GM12874 (cell line): ENCODE data around the gene ODF2.

Experiments used
- CTCF ChIP-seq: IDR thresholded peaks from 2 replicates; pipeline ENCODE4 v1.5.1; 2011; ENCODE audit warnings: low read depth, mild to moderate bottlenecking, control low read depth, low read length, moderate library complexity; ENCODE audit not compliant: insufficient read depth

Gene ODF2

GRCh38 chr9:128435611-128436010 lies 20.2 kb upstream of the ODF2 start:
- TF ChIP-seq CTCF = no peak

- peak; percentile 97 for TF ChIP-seq CTCF
Measured at GRCh38 chr9:128438343-128439109, 17.3 kb upstream of the ODF2 start.

- TF ChIP-seq CTCF = no peak
Measured at GRCh38 chr9:128439273-128439672, 16.5 kb upstream of the ODF2 start.

- no peak for TF ChIP-seq CTCF
Measured at GRCh38 chr9:128442150-128442549, 13.7 kb upstream of the ODF2 start.

GRCh38 chr9:128448746-128449145 lies 7.1 kb upstream of the ODF2 start:
- no peak for TF ChIP-seq CTCF

- no peak for TF ChIP-seq CTCF
Measured at GRCh38 chr9:128454991-128455390, 815 bp upstream of the ODF2 start.

GRCh38 chr9:128456613-128457061 lies 831 bp downstream of the ODF2 start:
- no peak for TF ChIP-seq CTCF
